Measurements from ENCODE around the gene GNPDA2. TPM values are rescaled to one million over a fixed set of nuclear protein-coding genes. Genes with fewer than 3 reads are reported as not detected.
A peak's percentile ranks its signal among the peaks of the same experiment; 100 is the strongest.

GNPDA2 gene
- total and polyA plus RNA-seq, 9 of the 15 experiments (the other 6 are each of a cell fraction or from before 2014, with no cell fraction given) = 10.6 to 20.4 (median 13.0) TPM

DNA sequence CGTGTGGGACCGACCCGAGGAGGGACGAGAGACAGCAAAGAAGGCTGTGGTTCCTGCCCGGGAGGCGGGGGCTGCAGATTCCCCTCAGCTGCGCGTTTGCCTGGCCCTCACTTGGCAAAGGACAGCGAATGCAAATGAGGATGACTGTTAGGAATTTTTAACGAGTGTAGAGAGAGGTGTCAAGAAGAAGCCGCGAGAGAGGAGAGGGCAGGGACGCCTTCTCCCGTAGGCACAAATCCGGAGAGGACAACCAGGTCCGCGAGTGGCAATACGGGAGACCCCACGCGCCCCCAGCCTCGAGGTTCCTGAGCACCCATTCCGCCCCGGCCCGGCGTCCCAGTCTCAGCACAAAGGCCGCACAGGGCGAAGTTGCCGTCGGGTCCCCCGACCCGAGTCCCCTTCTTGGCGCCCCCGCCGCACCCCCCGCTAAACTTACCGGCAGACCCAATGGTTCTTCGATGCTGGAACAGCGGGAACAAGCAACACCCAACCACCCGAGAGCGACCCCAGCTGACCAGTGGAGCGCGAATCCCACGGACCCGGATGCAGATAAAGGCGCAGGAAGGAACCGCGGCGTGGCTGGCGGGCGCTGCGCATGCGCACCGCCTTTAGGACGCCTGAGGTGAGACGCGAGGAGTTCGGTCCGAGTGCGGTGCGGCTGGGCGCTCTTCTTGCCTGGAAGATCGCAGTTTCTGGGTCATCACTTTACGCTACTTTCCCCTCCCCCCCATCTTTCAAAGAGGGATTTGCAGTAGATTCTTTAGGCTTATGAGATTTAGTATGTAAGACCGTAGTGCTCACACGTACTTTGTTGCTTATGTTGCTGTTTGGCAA lies at the start of gene GNPDA2 (continued):
- TF ChIP-seq, protein P1, sequence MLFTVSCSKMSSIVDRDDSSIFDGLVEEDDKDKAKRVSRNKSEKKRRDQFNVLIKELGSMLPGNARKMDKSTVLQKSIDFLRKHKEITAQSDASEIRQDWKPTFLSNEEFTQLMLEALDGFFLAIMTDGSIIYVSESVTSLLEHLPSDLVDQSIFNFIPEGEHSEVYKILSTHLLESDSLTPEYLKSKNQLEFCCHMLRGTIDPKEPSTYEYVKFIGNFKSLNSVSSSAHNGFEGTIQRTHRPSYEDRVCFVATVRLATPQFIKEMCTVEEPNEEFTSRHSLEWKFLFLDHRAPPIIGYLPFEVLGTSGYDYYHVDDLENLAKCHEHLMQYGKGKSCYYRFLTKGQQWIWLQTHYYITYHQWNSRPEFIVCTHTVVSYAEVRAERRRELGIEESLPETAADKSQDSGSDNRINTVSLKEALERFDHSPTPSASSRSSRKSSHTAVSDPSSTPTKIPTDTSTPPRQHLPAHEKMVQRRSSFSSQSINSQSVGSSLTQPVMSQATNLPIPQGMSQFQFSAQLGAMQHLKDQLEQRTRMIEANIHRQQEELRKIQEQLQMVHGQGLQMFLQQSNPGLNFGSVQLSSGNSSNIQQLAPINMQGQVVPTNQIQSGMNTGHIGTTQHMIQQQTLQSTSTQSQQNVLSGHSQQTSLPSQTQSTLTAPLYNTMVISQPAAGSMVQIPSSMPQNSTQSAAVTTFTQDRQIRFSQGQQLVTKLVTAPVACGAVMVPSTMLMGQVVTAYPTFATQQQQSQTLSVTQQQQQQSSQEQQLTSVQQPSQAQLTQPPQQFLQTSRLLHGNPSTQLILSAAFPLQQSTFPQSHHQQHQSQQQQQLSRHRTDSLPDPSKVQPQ (CRISPR knock-in tag; IDR thresholded peaks at IDR 0.05; ENCODE audit: borderline replicate concordance) = no peak
- TF ChIP-seq SMARCC2 (IDR thresholded peaks at IDR 0.05; ENCODE audit: low read depth) (no peak), ZNF589 (CRISPR knock-in tag; IDR thresholded peaks at IDR 0.05; ENCODE audit: low read depth) (no peak), ZNF282 (CRISPR knock-in tag; IDR thresholded peaks at IDR 0.05) (no peak), ZC3H11A (IDR thresholded peaks at IDR 0.05; ENCODE audit: low read depth, low read length) (no peak), OTX1 (CRISPR knock-in tag; IDR thresholded peaks at IDR 0.05) (no peak), NFRKB (IDR thresholded peaks at IDR 0.05; ENCODE audit: low read depth) (0 out of 2 replicates have a peak, but pooled peaks have one; percentile 45), PHF20 (IDR thresholded peaks at IDR 0.05; ENCODE audit: partially characterized antibody) (peak; percentile 47), POLR3G (IDR thresholded peaks at IDR 0.05; ENCODE audit: extremely low read depth, insufficient read length, insufficient replicate concordance) (no peak), BRCA1 (IDR thresholded peaks at IDR 0.05) (no peak), BRCA1 (CRISPR knock-in tag; IDR thresholded peaks at IDR 0.05) (no peak), CBFA2T3 (IDR thresholded peaks at IDR 0.05) (no peak), ZFX (CRISPR knock-in tag; IDR thresholded peaks at IDR 0.05) (peak; percentile 70)
- TF ChIP-seq, protein P2, sequence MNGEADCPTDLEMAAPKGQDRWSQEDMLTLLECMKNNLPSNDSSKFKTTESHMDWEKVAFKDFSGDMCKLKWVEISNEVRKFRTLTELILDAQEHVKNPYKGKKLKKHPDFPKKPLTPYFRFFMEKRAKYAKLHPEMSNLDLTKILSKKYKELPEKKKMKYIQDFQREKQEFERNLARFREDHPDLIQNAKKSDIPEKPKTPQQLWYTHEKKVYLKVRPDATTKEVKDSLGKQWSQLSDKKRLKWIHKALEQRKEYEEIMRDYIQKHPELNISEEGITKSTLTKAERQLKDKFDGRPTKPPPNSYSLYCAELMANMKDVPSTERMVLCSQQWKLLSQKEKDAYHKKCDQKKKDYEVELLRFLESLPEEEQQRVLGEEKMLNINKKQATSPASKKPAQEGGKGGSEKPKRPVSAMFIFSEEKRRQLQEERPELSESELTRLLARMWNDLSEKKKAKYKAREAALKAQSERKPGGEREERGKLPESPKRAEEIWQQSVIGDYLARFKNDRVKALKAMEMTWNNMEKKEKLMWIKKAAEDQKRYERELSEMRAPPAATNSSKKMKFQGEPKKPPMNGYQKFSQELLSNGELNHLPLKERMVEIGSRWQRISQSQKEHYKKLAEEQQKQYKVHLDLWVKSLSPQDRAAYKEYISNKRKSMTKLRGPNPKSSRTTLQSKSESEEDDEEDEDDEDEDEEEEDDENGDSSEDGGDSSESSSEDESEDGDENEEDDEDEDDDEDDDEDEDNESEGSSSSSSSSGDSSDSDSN (IDR thresholded peaks at IDR 0.05; ENCODE audit: borderline replicate concordance in 1 of 2, low read depth in 2 of 2, low read length in 2 of 2) = peak in 1 of 2 experiments; percentile 45; a peak in 1 of 4 replicates
- TF ChIP-seq, protein P3, sequence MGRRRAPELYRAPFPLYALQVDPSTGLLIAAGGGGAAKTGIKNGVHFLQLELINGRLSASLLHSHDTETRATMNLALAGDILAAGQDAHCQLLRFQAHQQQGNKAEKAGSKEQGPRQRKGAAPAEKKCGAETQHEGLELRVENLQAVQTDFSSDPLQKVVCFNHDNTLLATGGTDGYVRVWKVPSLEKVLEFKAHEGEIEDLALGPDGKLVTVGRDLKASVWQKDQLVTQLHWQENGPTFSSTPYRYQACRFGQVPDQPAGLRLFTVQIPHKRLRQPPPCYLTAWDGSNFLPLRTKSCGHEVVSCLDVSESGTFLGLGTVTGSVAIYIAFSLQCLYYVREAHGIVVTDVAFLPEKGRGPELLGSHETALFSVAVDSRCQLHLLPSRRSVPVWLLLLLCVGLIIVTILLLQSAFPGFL (CRISPR knock-in tag; IDR thresholded peaks at IDR 0.05) = no peak
- TF ChIP-seq, protein P4, sequence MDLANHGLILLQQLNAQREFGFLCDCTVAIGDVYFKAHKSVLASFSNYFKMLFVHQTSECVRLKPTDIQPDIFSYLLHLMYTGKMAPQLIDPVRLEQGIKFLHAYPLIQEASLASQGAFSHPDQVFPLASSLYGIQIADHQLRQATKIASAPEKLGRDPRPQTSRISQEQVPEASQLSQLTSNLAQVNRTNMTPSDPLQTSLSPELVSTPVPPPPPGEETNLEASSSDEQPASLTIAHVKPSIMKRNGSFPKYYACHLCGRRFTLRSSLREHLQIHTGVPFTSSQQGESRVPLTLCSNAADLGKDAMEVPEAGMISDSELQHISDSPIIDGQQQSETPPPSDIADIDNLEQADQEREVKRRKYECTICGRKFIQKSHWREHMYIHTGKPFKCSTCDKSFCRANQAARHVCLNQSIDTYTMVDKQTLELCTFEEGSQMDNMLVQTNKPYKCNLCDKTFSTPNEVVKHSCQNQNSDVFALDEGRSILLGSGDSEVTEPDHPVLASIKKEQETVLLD (IDR thresholded peaks at IDR 0.05) = peak; percentile 97
- TF ChIP-seq, protein P5, sequence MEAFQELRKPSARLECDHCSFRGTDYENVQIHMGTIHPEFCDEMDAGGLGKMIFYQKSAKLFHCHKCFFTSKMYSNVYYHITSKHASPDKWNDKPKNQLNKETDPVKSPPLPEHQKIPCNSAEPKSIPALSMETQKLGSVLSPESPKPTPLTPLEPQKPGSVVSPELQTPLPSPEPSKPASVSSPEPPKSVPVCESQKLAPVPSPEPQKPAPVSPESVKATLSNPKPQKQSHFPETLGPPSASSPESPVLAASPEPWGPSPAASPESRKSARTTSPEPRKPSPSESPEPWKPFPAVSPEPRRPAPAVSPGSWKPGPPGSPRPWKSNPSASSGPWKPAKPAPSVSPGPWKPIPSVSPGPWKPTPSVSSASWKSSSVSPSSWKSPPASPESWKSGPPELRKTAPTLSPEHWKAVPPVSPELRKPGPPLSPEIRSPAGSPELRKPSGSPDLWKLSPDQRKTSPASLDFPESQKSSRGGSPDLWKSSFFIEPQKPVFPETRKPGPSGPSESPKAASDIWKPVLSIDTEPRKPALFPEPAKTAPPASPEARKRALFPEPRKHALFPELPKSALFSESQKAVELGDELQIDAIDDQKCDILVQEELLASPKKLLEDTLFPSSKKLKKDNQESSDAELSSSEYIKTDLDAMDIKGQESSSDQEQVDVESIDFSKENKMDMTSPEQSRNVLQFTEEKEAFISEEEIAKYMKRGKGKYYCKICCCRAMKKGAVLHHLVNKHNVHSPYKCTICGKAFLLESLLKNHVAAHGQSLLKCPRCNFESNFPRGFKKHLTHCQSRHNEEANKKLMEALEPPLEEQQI (IDR thresholded peaks at IDR 0.05) = no peak

Data from K562 (cell line).